Measurements from ENCODE around the gene TYR. TPM values are rescaled to one million over a fixed set of nuclear protein-coding genes. Genes with fewer than 3 reads are reported as not detected.
"Not testable (repeated sequence)": the region's sequence is repeated elsewhere in the genome, so short reads cannot be mapped to it uniquely, and the experiment has no call there.

The TYR gene
- total and polyA plus RNA-seq, 2 donors = not detected

GRCh38 chr11:89203814-89204213 lies 26.1 kb downstream of the TYR start:
- no peak overlapping the region for H3K4me3 ChIP-seq (ENCODE audit: low read depth, low read length)
- no peak overlapping the region for H3K27ac ChIP-seq (ENCODE audit: low read depth)
- no peaks in the 10 kb centered on the region for H3K4me1 ChIP-seq (ENCODE audit: insufficient read depth)
- no peaks in the 10 kb centered on the region for H3K36me3 ChIP-seq (ENCODE audit: insufficient read depth)
- DNase-seq (ENCODE audit: extremely low spot score) = no peak

GRCh38 chr11:89205378-89205777 lies 27.7 kb downstream of the TYR start:
- H3K27ac ChIP-seq (ENCODE audit: low read depth) = no peak overlapping the region
- no peak overlapping the region for H3K4me3 ChIP-seq (ENCODE audit: low read depth, low read length)
- no peak for DNase-seq (ENCODE audit: extremely low spot score)
- H3K36me3 ChIP-seq (ENCODE audit: insufficient read depth) = no peaks in the 10 kb centered on the region
- no peaks in the 10 kb centered on the region for H3K4me1 ChIP-seq (ENCODE audit: insufficient read depth)

DNA sequence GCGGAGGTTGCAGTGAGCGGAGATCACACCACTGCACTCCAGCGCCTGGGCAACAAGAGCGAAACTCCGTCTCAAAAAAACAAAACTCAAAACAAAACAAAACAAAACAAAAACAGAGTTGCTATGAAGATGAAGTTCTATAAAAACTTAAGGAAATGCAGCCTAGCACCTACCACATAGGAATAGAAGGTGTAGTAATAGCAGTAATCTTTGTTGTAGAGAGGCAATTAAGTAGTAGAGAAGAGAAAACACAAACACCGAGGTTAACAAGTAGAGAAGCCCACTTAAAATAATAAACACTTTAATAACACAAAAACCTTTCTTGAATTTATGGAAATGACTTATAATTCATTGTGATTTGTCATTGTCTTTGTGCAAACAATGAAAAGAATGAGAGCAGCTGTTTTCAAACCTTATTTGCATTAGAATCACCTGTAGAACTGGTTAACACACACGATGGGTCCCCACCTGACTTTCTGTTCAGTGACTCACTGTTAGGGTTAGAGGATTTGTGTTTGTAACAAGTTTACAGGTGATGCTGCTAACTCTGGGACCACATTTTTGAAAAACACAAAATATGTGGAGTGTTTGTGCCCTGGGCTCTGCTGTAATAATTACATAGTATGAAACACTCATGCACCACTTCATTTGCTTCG lies 43.1 kb downstream of the TYR start:
- Histone ChIP-seq H3K4me1 (ENCODE audit: insufficient read depth) (no peaks in the 10 kb centered on the region), H3K4me3 (ENCODE audit: low read depth, low read length) (no peak overlapping the region), H3K27ac (ENCODE audit: low read depth) (no peak overlapping the region), H3K36me3 (ENCODE audit: insufficient read depth) (no peaks in the 10 kb centered on the region)
- WGBS = 79% methylated on average over 8 of the region's 8 CpGs
- DNase-seq (ENCODE audit: extremely low spot score) = no peak

DNA sequence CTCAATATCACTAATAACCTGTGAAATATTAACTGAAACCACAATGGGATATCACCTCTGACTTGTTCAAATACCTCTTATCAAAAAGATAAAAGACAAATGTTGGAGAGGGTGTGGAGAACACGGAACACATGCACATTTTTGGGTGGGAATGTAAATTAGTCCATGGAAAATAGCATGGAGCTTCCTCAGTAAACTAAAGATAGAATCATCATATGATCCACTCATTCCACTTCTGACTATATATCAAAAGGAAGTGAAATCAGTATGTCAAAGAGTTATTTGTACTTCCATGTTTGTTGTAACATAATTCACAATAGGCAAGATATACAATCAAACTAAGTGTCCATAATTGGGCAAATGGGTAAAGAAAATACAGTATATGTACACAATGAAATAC lies 57.4 kb downstream of the TYR start:
- Histone ChIP-seq H3K36me3 (ENCODE audit: insufficient read depth) (no peaks in the 10 kb centered on the region), H3K4me3 (ENCODE audit: low read depth, low read length) (no peak overlapping the region), H3K4me1 (ENCODE audit: insufficient read depth) (no peaks in the 10 kb centered on the region), H3K27ac (ENCODE audit: low read depth) (no peak overlapping the region)
- 56% methylated on average over 1 of the region's 1 CpG for WGBS
- DNase-seq (ENCODE audit: extremely low spot score) = no peak

DNA sequence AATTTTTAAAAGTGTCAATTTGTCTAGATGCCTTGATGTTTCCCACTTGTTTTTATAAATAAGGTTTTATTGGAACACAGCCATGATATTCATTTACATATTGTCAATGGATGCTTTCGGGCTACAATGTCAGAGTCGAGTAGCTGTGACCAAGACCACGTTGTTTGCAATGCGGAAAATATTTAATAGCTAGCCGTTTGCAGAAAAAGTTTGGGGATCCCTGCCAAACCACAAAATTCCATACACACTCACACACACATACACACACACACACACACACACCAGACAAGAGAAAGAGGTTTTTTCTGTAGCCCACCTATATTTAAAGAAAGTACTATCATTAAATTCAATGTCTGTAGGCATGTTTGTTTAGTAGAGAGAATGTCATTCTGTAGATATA lies 58.3 kb downstream of the TYR start:
- DNase-seq (ENCODE audit: extremely low spot score) = no peak
- Histone ChIP-seq H3K27ac (ENCODE audit: low read depth) (no peak overlapping the region), H3K4me1 (ENCODE audit: insufficient read depth) (no peaks in the 10 kb centered on the region), H3K4me3 (ENCODE audit: low read depth, low read length) (no peak overlapping the region), H3K36me3 (ENCODE audit: insufficient read depth) (no peaks in the 10 kb centered on the region)
- WGBS = 81% methylated on average over 5 of the region's 5 CpGs

DNA sequence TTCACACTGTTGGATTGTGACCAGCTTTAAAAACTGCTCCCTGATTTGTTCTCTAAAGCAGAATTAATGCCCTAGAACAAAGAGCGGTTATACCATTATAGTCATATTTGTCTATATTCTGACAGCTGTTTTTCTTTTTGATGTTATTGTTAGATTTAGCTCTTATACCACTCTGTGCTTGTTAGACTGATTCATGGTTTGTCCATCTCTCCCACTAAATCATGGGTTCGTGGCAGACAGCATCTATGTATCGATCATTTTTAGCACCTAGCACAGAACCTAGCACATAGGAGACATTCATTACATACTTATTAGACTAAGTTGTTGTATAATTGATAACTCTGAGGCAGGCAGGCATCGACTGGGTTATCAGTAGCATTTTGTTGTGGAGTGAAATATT lies 69.3 kb downstream of the TYR start:
- 73% methylated on average over 4 of the region's 4 CpGs for WGBS
- not testable (repeated sequence) for H3K4me1 ChIP-seq (ENCODE audit: insufficient read depth); DNase-seq (ENCODE audit: extremely low spot score); H3K4me3 ChIP-seq (ENCODE audit: low read depth, low read length); H3K36me3 ChIP-seq (ENCODE audit: insufficient read depth); H3K27ac ChIP-seq (ENCODE audit: low read depth)

DNA sequence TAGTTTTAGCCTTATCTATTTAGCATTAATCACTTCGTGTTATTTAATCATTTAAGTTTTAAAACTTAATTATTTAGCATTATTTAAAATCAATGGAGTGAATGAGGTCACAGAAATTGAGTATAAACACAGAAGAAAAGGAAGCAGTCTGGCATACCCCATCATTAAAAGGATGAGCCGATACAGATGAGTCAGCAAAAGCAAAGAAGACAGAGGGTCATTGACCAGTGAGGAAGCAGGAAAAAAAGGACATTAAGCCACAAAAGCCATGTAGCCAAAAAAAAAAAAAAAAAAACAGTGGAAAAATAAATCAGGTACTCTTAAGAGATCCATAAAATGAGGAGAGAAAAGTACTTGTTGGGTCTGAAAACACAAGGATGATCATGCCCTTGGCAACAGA lies 71.5 kb downstream of the TYR start:
- no peak for DNase-seq (ENCODE audit: extremely low spot score)
- no peak overlapping the region for H3K4me3 ChIP-seq (ENCODE audit: low read depth, low read length)
- H3K4me1 ChIP-seq (ENCODE audit: insufficient read depth) = no peaks in the 10 kb centered on the region
- WGBS = 64% methylated on average over 2 of the region's 2 CpGs
- H3K36me3 ChIP-seq (ENCODE audit: insufficient read depth) = no peaks in the 10 kb centered on the region
- no peak overlapping the region for H3K27ac ChIP-seq (ENCODE audit: low read depth)

GRCh38 chr11:89261483-89261882 lies 83.8 kb downstream of the TYR start:
- H3K4me3 ChIP-seq (ENCODE audit: low read depth, low read length); H3K4me1 ChIP-seq (ENCODE audit: insufficient read depth); H3K27ac ChIP-seq (ENCODE audit: low read depth); H3K36me3 ChIP-seq (ENCODE audit: insufficient read depth); DNase-seq (ENCODE audit: extremely low spot score): not testable (repeated sequence)
- 99% methylated on average over 1 of the region's 1 CpG for WGBS

DNA sequence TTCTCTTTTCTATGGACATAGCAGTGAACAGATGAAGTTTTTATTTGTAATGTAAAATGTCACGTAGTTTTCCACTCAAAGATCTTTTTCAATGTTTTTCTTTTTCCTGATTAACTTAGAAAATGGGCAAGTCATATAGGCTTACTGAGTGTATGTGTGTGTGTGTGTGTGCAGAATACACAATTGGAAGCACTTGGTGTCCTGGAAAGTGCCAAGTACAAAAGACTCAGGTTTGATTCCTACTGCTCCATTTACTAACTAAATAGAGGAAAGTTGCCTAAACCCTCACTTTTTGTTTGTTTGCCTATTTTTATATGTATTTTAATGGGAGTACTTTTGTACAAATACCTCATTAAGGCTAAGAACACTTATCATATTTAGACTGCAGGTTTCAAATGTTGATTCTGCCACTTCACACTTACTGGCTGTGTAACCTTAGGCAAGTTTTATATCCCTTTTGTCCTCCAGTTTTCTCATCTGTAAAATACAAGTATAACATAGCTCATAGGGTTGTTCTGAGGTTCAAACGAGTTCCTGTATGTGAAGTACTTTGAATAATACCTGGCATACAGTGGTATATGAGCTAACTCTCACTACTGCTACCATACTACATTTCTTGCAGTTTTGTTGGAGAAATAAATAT lies 90.1 kb downstream of the TYR start:
- WGBS = 64% methylated on average over 2 of the region's 2 CpGs
- H3K27ac ChIP-seq (ENCODE audit: low read depth) = no peak overlapping the region
- no peak overlapping the region for H3K4me3 ChIP-seq (ENCODE audit: low read depth, low read length)
- no peak for DNase-seq (ENCODE audit: extremely low spot score)
- H3K4me1 ChIP-seq (ENCODE audit: insufficient read depth) = no peaks in the 10 kb centered on the region
- H3K36me3 ChIP-seq (ENCODE audit: insufficient read depth) = no peaks in the 10 kb centered on the region

GRCh38 chr11:89272540-89273088 lies 94.9 kb downstream of the TYR start:
- H3K27ac ChIP-seq (ENCODE audit: low read depth); H3K36me3 ChIP-seq (ENCODE audit: insufficient read depth); H3K4me1 ChIP-seq (ENCODE audit: insufficient read depth); DNase-seq (ENCODE audit: extremely low spot score); H3K4me3 ChIP-seq (ENCODE audit: low read depth, low read length): not testable (repeated sequence)
- WGBS = 65% methylated on average over 1 of the region's 1 CpG

- H3K36me3 ChIP-seq (ENCODE audit: insufficient read depth); DNase-seq (ENCODE audit: extremely low spot score); H3K27ac ChIP-seq (ENCODE audit: low read depth); H3K4me3 ChIP-seq (ENCODE audit: low read depth, low read length); H3K4me1 ChIP-seq (ENCODE audit: insufficient read depth): not testable (repeated sequence)
- WGBS = 89% methylated on average over 2 of the region's 2 CpGs
These were observed 95.5 kb downstream of the TYR start for GRCh38 chr11:89273220-89273619.

GRCh38 chr11:89275966-89276365 lies 98.3 kb downstream of the TYR start:
- no peak overlapping the region for H3K27ac ChIP-seq (ENCODE audit: low read depth)
- no peak for DNase-seq (ENCODE audit: extremely low spot score)
- no peak overlapping the region for H3K4me3 ChIP-seq (ENCODE audit: low read depth, low read length)
- H3K4me1 ChIP-seq (ENCODE audit: insufficient read depth) = no peaks in the 10 kb centered on the region
- H3K36me3 ChIP-seq (ENCODE audit: insufficient read depth) = no peaks in the 10 kb centered on the region
- 65% methylated on average over 1 of the region's 1 CpG for WGBS

GRCh38 chr11:89279176-89279575 lies 101.5 kb downstream of the TYR start:
- no peak for DNase-seq (ENCODE audit: extremely low spot score)
- Histone ChIP-seq H3K36me3 (ENCODE audit: insufficient read depth) (no peaks in the 10 kb centered on the region), H3K27ac (ENCODE audit: low read depth) (no peak overlapping the region), H3K4me1 (ENCODE audit: insufficient read depth) (no peaks in the 10 kb centered on the region), H3K4me3 (ENCODE audit: low read depth, low read length) (no peak overlapping the region)
- WGBS = 24% methylated on average over 1 of the region's 1 CpG

- WGBS = 75% methylated on average over 3 of the region's 3 CpGs
- not testable (repeated sequence) for H3K27ac ChIP-seq (ENCODE audit: low read depth); DNase-seq (ENCODE audit: extremely low spot score); H3K4me3 ChIP-seq (ENCODE audit: low read depth, low read length); H3K4me1 ChIP-seq (ENCODE audit: insufficient read depth); H3K36me3 ChIP-seq (ENCODE audit: insufficient read depth)
These were observed 103.5 kb downstream of the TYR start for GRCh38 chr11:89281032-89281677.
